HUES48 (cell line): ENCODE results near the gene MXD4.
"Not testable (repeated sequence)": the region's sequence is repeated elsewhere in the genome, so short reads cannot be mapped to it uniquely, and the experiment has no call there.

Source experiments
- H3K27ac ChIP-seq: one replicate; pipeline ENCODE4 v1.7.0; 2013; ENCODE audit warnings: low read depth, low read length, inconsistent platforms
- H3K27me3 ChIP-seq: 2 replicates; pipeline ENCODE4 v1.6.1; 2013; ENCODE audit warnings: mild to moderate bottlenecking, low read length; ENCODE audit not compliant: control insufficient read depth, insufficient read depth
- H3K36me3 ChIP-seq: 2 replicates; pipeline ENCODE4 v1.6.1; 2013; ENCODE audit warnings: low read length; ENCODE audit not compliant: control insufficient read depth, insufficient read depth
- H3K4me1 ChIP-seq: 2 replicates; pipeline ENCODE4 v1.6.1; 2013; ENCODE audit warnings: mild to moderate bottlenecking, low read length; ENCODE audit not compliant: control insufficient read depth, insufficient read depth
- H3K4me3 ChIP-seq: 2 replicates; pipeline ENCODE4 v1.5.1; 2013; ENCODE audit warnings: mild to moderate bottlenecking, low read depth, low read length
- H3K9ac ChIP-seq: 2 replicates; pipeline ENCODE4 v1.6.1; 2013; ENCODE audit warnings: mild to moderate bottlenecking, low read depth, low read length, moderate library complexity
- H3K9me3 ChIP-seq: 2 replicates; pipeline ENCODE4 v1.6.1; 2013; ENCODE audit warnings: low read length; ENCODE audit not compliant: control insufficient read depth, insufficient read depth

Gene MXD4

DNA sequence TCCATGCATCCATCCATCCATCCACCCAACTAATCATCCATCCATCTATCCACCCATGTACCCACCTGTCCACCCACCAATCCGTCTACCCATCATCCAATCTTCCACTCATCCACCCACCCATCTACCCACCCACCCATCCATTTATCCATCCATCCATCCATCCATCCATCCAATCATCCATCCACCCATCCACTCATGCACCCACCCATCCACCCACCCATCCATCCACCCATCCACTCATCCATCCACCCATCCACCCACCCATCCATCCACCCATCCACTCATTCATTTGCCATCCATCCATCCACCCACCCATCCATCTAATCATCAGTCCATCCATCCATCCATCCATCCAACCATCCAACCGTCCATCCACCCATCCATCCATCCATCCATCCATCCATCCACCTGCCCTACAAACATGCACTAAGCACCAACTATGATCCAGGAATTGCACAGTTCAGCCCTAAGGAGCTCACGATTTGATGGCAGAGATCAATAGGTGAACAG is 21.3 kb upstream of the MXD4 start:
- Histone ChIP-seq H3K27ac (no peak overlapping the region), H3K9me3 (no peaks in the 10 kb centered on the region), H3K9ac (no peak overlapping the region), H3K27me3 (no peaks in the 10 kb centered on the region), H3K4me1 (no peaks in the 10 kb centered on the region), H3K36me3 (no peaks in the 10 kb centered on the region), H3K4me3 (no peak overlapping the region)

GRCh38 chr4:2281575-2282343 is 19.9 kb upstream of the MXD4 start:
- H3K36me3 ChIP-seq = no peaks in the 10 kb centered on the region
- H3K27me3 ChIP-seq = no peaks in the 10 kb centered on the region
- H3K9me3 ChIP-seq = no peaks in the 10 kb centered on the region
- no peak overlapping the region for H3K27ac ChIP-seq
- H3K4me1 ChIP-seq = no peaks in the 10 kb centered on the region
- H3K9ac ChIP-seq = no peak overlapping the region
- H3K4me3 ChIP-seq = no peak overlapping the region

GRCh38 chr4:2280531-2281300 is 18.8 kb upstream of the MXD4 start:
- no peak overlapping the region for H3K4me3 ChIP-seq
- H3K4me1 ChIP-seq = no peaks in the 10 kb centered on the region
- no peaks in the 10 kb centered on the region for H3K36me3 ChIP-seq
- H3K9ac ChIP-seq = no peak overlapping the region
- H3K9me3 ChIP-seq = no peaks in the 10 kb centered on the region
- H3K27ac ChIP-seq = no peak overlapping the region
- H3K27me3 ChIP-seq = no peaks in the 10 kb centered on the region

DNA sequence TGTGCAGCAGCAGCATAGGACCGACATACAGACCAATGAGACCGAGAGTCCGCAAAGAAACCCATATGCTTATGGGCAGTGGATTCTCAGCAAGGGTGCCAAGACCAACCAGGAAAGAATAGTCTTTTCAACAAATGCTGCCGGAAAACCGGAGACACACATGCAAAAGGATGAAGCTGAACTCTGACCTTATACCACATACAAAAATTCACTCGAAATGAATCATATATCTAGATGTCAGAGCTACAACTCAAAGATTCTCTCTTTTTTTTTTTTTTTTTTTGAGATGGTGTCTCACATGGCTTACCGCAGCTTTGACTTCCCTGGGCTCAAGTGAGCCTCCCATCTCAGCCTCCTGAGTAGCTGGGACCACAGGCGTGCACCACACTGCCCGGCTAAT is 16.0 kb upstream of the MXD4 start:
- Histone ChIP-seq H3K27ac (no peak overlapping the region), H3K4me3 (no peak overlapping the region), H3K36me3 (no peaks in the 10 kb centered on the region), H3K9me3 (no peaks in the 10 kb centered on the region), H3K9ac (no peak overlapping the region), H3K4me1 (no peaks in the 10 kb centered on the region), H3K27me3 (no peaks in the 10 kb centered on the region)

DNA sequence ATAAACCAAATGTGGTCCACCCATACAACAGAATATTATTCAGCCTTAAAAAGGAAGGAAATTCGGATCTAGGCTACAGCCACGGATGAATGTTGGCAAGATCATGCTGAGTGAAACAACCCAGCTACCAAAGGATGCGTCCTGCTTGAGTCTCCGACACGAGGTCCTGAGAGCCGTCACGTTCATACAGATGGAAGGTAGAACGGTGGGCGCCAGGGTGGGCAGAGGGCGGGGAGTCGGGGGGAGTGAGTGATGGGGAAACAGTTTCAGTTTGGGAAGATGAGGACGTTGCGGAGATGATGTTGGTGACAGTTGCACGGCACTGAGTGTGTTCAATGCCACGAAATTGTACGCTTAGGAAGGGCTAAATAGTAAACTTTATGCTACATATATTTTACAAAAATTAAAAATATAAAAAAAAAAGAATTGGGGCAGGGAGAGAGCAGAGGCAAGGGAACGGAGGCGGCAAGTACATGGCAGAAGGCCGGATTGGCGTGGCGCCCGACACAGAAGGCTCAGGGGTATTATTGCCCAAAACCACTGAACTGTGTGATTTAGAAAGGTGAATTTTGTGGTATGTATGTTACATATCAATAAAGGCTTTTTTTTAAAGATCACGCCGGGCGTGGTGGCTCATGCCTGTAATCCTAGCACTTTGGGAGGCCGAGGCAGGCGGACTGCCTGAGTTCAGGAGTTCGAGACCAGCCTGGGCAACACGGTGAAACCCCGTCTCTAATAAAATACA is 14.8 kb upstream of the MXD4 start:
- Histone ChIP-seq H3K9me3 (no peaks in the 10 kb centered on the region), H3K9ac (no peak overlapping the region), H3K4me1 (no peaks in the 10 kb centered on the region), H3K36me3 (no peaks in the 10 kb centered on the region), H3K27me3 (no peaks in the 10 kb centered on the region), H3K27ac (no peak overlapping the region), H3K4me3 (no peak overlapping the region)

GRCh38 chr4:2275546-2276251 is 13.8 kb upstream of the MXD4 start:
- H3K4me1 ChIP-seq = no peaks in the 10 kb centered on the region
- no peaks in the 10 kb centered on the region for H3K36me3 ChIP-seq
- H3K27me3 ChIP-seq = no peaks in the 10 kb centered on the region
- H3K9ac ChIP-seq = no peak overlapping the region
- H3K9me3 ChIP-seq = no peaks in the 10 kb centered on the region
- H3K4me3 ChIP-seq = no peak overlapping the region
- H3K27ac ChIP-seq = no peak overlapping the region

DNA sequence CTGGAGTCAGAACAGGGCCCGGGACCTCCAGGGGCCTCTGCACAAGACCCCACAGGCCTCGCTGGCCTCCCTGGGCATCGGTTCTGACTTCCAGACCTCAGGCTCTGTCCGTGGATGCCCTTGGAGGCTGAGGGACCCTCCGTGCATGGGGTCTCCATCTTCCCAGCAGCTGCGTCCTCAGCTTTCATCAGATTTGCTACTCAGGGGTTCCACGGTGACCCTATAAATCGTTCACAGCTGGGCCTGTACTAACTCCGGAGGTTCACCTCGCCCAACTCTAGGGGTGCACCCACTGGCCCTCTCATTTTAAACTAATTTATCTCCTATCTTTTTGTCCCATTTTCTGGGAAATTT is 13.1 kb upstream of the MXD4 start:
- not testable (repeated sequence) for H3K36me3 ChIP-seq, H3K27ac ChIP-seq, H3K27me3 ChIP-seq, H3K4me3 ChIP-seq, H3K4me1 ChIP-seq, H3K9me3 ChIP-seq, H3K9ac ChIP-seq

DNA sequence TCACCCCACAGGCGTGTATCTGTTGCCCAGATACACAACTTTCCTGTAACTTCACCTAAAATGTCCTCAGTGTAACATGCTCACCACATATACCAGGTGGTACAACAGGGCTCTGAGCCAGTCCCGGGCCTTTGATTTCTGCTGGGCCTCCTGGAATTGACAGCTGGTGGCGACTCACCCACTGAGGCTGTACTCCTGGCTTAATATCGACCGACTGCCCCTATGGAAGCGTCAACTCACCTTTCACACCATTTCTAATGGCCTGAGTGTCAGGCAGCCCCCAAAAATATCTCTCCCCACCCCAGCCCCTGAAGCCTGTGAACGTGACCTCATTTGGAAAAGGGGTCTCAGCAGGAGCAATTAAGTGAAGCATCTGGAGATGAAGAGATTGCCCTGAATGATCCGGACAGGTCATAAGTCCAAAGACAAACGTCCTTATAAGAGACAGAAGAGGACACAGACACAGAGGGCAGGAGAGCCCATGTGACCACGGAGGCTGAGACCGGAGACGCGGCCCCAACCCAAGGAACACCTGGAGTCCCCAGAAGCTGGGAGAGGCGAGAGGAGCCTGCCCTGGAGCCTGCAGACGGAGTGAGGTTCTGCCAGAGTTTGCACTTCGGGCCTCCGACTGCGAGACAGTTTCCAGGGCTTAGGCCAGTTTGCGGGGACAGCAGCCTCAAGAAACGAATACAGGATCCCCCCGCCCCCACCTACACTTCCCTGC is 12.6 kb upstream of the MXD4 start:
- Histone ChIP-seq H3K4me3 (no peak overlapping the region), H3K9me3 (no peaks in the 10 kb centered on the region)

DNA sequence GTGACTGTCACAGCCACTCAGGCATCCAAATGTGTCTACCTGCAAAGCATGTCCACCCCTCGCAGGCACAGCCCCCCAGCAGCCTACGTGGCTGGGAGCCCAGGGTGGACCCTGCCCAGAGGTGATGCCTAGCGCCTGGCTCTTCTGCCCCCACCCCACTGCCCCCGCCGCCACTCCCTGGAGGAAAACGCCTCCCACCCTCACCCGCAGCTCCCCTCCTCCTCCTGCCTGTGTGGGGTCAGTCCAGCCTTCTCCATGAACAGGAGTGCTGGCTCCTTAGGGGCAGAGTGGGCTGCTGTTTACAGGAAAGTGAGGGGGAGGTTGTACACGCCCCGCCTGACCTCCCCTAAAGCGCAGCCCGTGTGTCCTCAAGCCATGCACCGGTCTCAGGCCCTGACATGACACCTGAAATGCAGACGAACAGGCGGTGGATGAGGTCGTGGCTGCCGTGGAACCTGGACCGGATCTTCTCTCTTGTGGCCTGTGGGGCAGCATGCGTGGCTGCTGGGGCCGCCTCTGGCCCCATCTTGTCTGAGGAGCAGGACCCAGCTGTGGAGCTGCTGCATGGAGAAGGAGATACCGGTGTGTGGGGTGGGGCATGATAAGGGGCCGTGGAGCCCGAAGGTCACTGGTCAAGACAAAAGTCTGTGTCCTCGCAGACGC is 11.9 kb upstream of the MXD4 start:
- H3K4me1 ChIP-seq = peaks cover 6% of the 10 kb centered on the region; the same call in 1 of the 2 replicates
- no peak overlapping the region for H3K4me3 ChIP-seq
- no peak overlapping the region for H3K9ac ChIP-seq
- H3K36me3 ChIP-seq = no peaks in the 10 kb centered on the region
- H3K9me3 ChIP-seq = no peaks in the 10 kb centered on the region
- no peak overlapping the region for H3K27ac ChIP-seq
- no peaks in the 10 kb centered on the region for H3K27me3 ChIP-seq

More for the DNA sequence above, 12.6 kb upstream of the MXD4 start:
- Histone ChIP-seq H3K27me3 (no peaks in the 10 kb centered on the region), H3K27ac (no peak overlapping the region), H3K9ac (no peak overlapping the region), H3K36me3 (no peaks in the 10 kb centered on the region), H3K4me1 (no peaks in the 10 kb centered on the region)

DNA sequence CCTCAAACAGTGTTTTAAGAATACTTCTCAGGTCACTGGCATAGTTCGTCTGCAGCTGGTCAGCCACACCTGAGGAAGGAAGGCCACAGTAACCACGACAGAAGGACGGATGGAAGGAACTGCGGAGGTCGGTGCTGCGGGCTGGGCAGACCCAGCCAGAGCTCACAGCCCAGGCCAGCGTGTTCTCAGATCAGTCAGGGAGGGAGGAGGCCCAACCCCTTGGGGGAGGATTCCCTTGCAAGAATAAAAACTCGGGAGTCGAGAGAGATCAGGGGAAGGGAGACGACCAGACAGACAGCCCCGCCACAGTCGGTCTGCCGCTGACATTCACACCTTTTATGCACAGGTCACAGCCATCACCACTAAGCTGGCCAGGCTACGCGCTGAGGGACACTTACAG is 11.3 kb upstream of the MXD4 start:
- Histone ChIP-seq H3K36me3 (no peaks in the 10 kb centered on the region), H3K9ac (no peak overlapping the region), H3K27ac (no peak overlapping the region), H3K27me3 (no peaks in the 10 kb centered on the region), H3K4me3 (no peak overlapping the region), H3K4me1 (peaks cover 7% of the 10 kb centered on the region; the same call in 1 of the 2 replicates), H3K9me3 (no peaks in the 10 kb centered on the region)
